ENCODE data around the gene FABP3.

FABP3 gene

DNA sequence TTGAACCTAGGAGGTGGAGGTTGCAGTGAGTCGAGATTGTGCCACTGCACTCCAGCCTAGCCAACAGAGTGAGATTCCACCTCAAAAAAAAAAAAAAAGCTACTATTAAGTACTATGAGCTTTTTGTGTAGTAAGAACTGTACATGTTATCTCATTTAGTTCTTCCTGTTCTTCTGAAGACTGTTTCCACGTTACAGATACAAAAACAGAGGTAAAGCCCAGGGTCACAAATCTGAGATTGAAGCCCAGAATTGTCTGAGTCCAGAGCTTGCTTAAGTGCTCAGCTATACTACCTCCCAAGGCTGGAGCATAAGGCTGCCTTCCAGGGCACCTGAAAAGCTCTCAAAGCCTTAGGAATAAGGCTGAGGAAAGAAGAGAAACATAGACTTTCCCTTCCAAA is 2.9 kb downstream of the FABP3 start:
- ChIA-PET CTCF (interaction anchor here (1.0 to 5.6 kb wide), 3 partner anchors 25 to 179 kb away, joined by 3 to 46 read pairs (median 3); no protein-coding TSS in a partner anchor), POLR2A (no interaction called here)
- DNase-seq (ENCODE audit: extremely low spot score) = no peak
- TF ChIP-seq, protein P1, sequence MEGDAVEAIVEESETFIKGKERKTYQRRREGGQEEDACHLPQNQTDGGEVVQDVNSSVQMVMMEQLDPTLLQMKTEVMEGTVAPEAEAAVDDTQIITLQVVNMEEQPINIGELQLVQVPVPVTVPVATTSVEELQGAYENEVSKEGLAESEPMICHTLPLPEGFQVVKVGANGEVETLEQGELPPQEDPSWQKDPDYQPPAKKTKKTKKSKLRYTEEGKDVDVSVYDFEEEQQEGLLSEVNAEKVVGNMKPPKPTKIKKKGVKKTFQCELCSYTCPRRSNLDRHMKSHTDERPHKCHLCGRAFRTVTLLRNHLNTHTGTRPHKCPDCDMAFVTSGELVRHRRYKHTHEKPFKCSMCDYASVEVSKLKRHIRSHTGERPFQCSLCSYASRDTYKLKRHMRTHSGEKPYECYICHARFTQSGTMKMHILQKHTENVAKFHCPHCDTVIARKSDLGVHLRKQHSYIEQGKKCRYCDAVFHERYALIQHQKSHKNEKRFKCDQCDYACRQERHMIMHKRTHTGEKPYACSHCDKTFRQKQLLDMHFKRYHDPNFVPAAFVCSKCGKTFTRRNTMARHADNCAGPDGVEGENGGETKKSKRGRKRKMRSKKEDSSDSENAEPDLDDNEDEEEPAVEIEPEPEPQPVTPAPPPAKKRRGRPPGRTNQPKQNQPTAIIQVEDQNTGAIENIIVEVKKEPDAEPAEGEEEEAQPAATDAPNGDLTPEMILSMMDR (IDR thresholded peaks at IDR 0.05; ENCODE audit: control extremely low read depth, extremely low read depth, low read depth, missing control alignments) = no peak

DNA sequence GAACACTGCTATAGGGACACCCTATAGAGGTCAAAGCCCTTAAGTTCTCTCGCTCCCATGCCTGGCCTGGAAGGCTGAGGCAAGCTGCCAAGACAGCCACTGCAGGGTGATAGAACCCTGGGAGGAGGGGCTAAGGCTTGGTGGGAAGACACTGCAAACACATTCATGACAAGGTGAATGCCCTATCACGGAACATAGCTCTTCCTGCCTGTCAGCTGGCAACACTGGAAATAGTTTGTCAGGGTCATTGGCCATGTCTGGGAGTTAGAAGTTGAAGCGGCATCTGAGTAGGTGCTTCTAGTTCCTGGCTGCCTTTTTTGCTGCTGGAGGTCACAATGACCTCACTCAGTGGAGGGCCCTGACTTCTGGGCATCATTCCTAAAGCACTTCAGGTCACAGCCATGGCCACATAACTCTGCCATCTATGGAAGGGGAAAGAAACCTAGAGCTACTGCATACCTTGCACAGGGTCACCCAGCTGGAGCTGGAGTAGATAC is 4.2 kb downstream of the FABP3 start:
- DNase-seq (ENCODE audit: extremely low spot score) = no peak
- POLR2A ChIA-PET = no interaction called here
- CTCF ChIA-PET = interaction anchor here (1.2 kb wide), 1 partner anchor 180 kb away, joined by 3 read pairs; no protein-coding TSS in a partner anchor

GRCh38 chr1:31366796-31367195 is 6.1 kb downstream of the FABP3 start:
- ChIA-PET POLR2A (no interaction called here), CTCF (interaction anchor here (0.8 kb wide), 1 partner anchor 27 kb away, joined by 3 read pairs; no protein-coding TSS in a partner anchor)
- TF ChIP-seq, protein P1 (IDR thresholded peaks at IDR 0.05; ENCODE audit: control extremely low read depth, extremely low read depth, low read depth, missing control alignments) = no peak
- no peak for DNase-seq (ENCODE audit: extremely low spot score)

More for the DNA sequence above, 4.2 kb downstream of the FABP3 start:
- TF ChIP-seq, protein P1 (IDR thresholded peaks at IDR 0.05; ENCODE audit: control extremely low read depth, extremely low read depth, low read depth, missing control alignments) = no peak

GRCh38 chr1:31364561-31365250 is 8.2 kb downstream of the FABP3 start:
- DNase-seq (ENCODE audit: extremely low spot score) = no peak
- ChIA-PET CTCF (interaction anchor here (1.3 kb wide), 1 partner anchor 30 kb away, joined by 6 read pairs; no protein-coding TSS in a partner anchor), POLR2A (no interaction called here)
- TF ChIP-seq, protein P1 (IDR thresholded peaks at IDR 0.05; ENCODE audit: control extremely low read depth, extremely low read depth, low read depth, missing control alignments) = no peak

DNA sequence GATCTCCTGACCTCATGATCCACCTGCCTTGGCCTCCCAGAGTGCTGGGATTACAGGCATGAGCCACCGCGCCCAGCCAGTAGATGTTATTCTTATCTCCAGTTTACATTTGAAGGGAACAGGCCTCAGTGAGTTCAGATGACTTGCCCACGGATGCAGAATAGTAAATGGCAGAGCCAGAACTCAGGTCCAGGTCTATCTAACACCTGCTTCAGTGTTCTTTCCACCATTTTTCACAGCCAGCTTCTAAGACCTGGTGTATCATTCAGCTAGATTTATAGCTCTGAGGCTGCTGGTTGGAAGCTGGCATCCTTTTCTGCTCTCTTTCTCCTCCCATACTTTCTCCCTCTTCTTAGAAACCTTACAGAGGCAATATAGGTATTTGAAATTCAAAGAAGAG is 10.8 kb downstream of the FABP3 start:
- DNase-seq (ENCODE audit: extremely low spot score) = no peak
- CTCF ChIA-PET = interaction anchor here (1.4 to 2.6 kb wide), 4 partner anchors 13 to 187 kb away, joined by 3 to 12 read pairs (median 6); no protein-coding TSS in a partner anchor
- POLR2A ChIA-PET = no interaction called here
- TF ChIP-seq, protein P1 (IDR thresholded peaks at IDR 0.05; ENCODE audit: control extremely low read depth, extremely low read depth, low read depth, missing control alignments) = no peak

GRCh38 chr1:31361607-31362006 is 11.3 kb downstream of the FABP3 start:
- TF ChIP-seq, protein P1 (IDR thresholded peaks at IDR 0.05; ENCODE audit: control extremely low read depth, extremely low read depth, low read depth, missing control alignments) = no peak
- no peak for DNase-seq (ENCODE audit: extremely low spot score)
- ChIA-PET POLR2A (no interaction called here), CTCF (interaction anchor here (0.8 to 2.6 kb wide), 7 partner anchors 10 to 187 kb away, joined by 3 to 12 read pairs (median 4); no protein-coding TSS in a partner anchor)
